Measurements from ENCODE around the gene ALLC.
"Not testable (repeated sequence)": the region's sequence is repeated elsewhere in the genome, so short reads cannot be mapped to it uniquely, and the experiment has no call there.

Gene ALLC

DNA sequence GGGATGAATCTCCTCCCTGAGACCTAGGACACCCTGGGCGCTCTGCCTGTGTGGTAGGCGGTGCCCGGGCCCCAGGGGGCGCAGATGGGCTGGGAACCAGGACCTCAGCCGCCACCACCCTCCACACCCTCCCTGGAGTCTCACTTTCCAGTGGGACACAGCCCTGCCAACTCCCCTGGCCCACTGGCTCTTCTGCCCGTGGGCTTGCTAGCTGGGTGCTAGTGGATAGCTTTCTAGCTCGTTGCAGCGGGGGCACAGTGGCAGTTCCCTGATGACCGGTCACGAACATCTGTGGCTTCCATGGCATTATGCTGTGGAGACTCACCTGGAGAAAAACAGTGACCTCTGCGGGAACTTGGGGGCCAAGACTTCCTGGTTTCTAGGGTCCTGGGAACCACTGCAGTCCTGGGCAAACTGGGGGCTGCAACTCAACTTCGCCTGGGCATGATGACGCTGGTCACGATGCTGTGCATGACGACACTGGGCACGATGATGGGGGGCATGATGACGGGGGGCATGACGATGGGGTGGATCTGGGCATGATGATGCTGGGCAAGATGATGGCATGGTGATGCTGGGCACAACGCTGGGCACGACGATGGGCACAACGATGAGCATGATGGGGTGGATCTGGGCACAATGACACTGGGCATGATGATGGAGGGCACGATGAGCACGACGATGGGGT lies 31.0 kb upstream of the ALLC start:
- no peak for DNase-seq

- no peak for DNase-seq
Measured at GRCh38 chr2:3627500-3628100, 30.4 kb upstream of the ALLC start.

DNA sequence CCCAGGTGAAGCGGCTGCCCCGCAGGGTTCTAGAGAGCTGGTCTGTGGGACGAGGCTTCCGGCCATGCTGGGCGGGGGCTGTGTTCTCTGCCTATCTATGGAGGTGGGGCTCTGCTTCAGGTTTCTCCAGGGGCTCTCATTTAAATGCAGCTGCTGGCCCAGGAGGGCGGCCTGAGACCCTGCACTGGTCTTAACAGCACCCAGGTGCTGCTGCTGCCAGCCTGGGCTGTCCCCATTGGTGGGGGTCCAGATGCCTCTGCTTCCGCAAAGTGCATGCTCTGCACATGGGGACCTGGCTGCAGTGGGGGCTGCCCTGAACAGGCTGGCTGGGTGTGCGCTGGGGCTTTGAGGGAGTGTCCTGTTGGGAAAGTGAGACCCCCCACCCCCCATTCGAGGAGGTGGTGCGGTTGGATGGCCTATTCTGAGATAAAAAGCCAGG lies 29.7 kb upstream of the ALLC start:
- no peak for DNase-seq

DNA sequence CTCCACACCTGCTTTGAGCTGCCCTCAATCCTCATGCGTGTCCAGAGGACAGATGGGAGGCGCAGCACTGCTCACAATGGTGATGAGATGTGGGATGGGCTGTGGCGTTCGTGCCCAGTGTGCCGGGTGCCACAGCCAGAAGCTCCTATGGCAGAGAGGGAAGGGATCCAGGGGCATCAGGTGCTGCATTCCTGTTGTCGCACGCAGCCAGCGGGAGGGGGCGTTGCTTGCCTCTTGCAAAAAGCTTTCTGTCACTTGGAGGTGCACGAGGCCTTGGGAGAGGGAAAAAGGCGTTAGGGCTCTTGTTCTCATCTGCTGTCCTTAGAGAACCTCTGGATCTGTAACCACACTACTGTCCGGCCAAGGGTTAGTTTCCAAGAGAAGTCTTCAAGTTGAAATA lies 29.2 kb upstream of the ALLC start:
- DNase-seq: no peak

- DNase-seq: no peak
Measured at GRCh38 chr2:3630631-3631030, 27.4 kb upstream of the ALLC start.

GRCh38 chr2:3631161-3631850 lies 26.7 kb upstream of the ALLC start:
- DNase-seq: no peak

GRCh38 chr2:3631851-3632659 lies 25.9 kb upstream of the ALLC start:
- DNase-seq: no peak

- DNase-seq: no peak
Measured at GRCh38 chr2:3633089-3633981, 24.7 kb upstream of the ALLC start.

DNA sequence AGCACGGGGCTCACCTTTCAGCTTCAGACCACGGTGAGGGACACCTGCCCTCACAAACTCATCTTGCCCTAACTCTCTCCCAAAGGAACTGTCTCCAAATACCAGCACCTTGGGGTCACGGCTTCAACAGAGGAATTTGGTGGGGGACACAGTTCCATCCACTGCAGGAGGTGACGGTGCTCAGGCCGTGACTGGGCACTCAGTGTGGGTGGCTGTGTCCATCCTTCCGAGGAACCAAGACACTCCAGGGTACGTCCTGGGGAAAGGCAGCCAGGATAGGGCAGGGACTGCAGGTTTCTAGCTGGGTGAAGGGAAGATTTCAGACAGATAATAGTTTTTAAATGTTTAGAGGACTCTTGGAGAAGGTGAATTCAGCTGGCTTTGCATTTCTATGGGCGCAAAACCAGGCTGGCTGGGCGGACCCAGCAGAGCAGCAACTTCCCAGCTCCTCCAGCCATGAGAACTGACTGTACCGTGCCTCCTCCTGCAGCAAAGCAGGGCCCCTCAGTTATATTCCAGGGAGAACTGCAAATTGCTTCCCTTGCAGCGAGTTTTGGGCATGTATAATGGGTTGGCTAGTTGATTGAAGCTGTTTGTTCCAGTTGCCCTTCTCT lies 23.9 kb upstream of the ALLC start:
- DNase-seq: no peak

DNA sequence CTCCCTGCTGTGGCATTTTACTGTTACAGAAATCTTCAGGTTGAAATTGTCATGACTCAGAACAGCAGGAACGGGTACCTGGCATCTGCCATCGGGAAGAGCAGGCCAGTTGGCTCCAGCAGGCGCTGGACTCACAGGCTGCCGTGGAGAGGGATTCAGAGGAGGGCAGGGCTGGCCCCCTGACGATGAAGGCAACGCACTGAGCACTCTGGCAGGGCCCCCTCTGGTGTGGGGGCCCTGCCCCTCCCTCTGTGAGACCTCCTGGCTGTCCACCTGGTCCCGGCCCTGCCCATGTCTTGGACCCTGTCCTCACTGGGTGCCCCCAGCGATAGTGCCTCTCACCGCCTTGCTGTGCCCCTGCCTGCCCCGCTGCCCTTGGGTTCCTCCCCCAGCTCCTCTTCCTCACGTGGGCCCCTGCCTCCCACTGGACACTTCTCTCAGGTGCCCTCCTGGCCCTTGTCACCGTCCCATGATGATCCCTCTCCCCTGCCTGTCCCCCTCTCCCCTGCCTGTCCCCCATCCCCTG lies 23.3 kb upstream of the ALLC start:
- no peak for DNase-seq

DNA sequence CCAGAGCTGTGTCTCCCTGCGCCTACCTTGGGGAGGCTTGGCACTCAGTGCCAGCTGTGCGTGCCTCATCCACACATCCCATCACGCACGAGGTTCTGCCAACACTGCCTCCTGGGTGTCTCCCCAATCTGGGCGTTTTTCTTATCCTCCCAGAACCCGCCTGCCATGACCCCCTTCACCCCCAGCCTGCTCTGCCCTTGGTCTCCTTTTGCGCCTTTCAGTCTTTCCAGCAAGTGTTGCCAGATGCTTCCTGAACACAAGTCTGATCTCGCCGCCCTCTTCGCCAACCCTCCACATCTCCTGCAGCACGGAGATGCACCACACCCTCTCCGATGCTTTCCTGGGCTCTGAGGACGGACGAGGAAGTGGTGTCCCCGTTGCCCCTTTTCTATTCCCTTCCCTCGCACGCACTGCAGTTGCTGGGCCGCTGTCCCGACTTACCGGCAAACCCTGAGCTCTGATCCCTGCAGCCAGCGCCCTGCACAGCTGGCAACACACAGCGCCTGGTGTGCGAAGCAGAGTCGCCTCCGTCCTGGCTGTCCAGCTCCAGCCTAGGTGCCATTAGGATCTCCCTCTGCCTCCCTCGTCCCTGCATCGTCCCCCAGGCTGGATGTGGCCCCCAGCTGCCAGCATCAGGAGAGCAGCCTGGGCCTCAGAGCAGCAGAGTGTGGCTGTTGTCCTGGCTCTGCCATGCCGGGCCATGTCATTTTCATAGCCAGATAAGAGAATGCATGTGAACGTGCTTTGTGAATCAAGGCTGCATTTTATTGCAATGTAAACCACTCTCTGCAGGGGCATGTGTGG lies 22.6 kb upstream of the ALLC start:
- no peak for DNase-seq

DNA sequence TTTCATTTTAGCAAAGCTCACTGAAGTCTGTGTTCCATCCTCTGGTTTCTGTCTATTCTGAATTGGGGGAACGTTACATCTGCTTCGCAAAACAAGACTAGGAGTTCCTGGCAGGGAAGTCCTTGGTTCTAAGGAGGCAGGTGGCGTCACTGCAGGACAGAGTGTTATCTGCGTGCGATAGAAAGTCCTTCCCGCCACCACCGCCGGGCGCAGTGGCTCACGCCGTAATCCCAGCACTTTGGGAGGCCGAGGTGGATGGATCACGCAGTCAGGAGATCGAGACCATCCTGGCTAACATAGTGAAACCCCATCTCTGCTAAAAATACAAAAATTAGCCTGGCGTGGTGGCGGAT lies 22.0 kb upstream of the ALLC start:
- not testable (repeated sequence) for DNase-seq

- DNase-seq: no peak
Measured at GRCh38 chr2:3636586-3637310, 21.3 kb upstream of the ALLC start.

DNA sequence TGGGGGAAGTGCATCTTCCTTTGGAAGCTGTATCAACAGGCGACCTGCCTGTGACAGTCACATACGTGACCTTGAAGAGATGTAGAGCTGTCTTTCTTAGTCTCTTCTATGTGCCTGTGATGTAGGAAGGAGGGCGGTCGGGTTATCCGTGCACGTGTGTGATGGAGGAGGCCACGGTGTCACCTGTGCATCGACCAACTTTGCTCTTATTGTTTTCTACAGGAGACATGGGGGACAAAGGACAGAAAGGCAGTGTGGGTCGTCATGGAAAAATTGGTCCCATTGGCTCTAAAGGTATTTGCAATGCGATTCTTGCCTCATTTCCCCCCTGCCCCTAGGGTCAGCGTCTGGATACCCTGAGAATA lies 20.7 kb upstream of the ALLC start:
- DNase-seq: no peak

DNA sequence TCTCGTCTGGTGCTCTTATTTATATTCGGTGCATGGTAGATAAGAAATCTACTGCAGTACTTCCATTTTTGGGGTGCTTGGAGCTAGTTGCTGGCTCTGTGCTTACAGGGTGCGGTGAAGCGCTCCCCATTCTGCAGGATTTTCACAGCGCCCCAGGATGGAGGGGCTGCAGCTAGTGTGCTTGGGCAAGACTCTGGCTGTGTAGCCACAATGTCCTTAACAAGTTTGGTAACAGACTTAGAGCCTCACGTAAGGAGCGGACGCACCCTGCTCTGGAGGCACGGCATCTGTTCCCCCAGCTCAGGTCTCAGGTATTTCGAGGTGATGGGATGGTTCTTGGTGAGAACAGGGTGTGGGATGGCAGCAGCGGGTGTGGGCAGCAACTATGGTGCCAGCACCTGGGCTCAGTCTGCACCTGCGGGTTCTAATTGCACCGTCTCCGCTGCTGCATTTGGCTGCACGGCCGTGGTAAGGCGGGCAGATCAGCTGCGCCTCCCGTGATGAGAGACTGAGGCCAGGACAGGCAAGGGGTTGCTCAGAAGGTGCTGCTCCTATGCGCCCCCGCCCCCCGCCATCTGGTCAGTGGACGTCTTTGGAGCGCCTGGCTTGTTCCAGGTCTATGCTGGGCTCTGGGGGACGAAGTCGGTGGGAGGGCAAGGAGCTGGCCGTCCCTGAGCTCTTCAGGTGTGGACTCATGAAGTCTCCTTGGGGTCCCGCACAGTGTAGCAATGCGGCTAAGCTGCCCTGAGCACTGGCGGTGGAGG lies 20.1 kb upstream of the ALLC start:
- no peak for DNase-seq

- no peak for DNase-seq
Measured at GRCh38 chr2:3638456-3638810, 19.6 kb upstream of the ALLC start.

DNA sequence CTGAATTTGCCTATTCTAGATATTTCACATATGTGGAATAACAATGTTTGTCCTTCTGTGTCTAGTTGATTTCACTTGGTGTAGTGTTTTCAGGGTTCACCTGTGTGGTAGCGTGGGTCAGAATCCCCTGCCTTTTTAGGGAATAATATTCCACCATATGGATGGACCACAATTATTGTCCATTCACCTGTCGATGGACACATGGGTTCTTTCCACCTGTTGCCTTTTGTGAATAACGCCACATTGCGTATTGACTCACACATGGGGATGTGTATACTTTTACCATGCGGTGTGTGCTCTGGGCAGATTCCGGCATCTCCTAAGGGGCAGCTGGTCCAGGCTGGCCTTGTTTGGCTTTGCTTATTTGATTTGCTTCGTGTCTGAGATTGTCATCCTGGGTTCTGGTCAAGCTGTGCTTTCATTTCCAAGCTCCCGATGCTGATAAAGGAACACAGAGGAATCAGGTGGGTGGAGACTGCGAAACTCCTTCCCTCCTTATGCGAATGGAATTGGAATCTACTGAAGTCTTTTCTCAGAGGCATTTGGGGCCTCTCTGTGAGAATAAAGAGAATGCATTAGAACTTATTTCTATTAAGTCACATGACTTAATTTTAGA lies 18.9 kb upstream of the ALLC start:
- DNase-seq: no peak

- DNase-seq: no peak
Measured at GRCh38 chr2:3639653-3640052, 18.3 kb upstream of the ALLC start.

- DNase-seq: no peak
Measured at GRCh38 chr2:3641181-3641580, 16.8 kb upstream of the ALLC start.
